ENCODE results near the gene ATRAID. TPM values are rescaled to one million over a fixed set of nuclear protein-coding genes. Genes with fewer than 3 reads are reported as not detected.

Gene ATRAID
- total and polyA plus RNA-seq, 2 experiments from 2014 or later, result 129 to 154 TPM

- ATAC-seq (no peak), DNase-seq (ENCODE audit: low spot score) (no peak)
- Histone ChIP-seq H3K9me2 (ENCODE audit: insufficient read depth) (no peaks in the 10 kb centered on the region), H3F3A (replicated peaks; ENCODE audit: low read depth) (no peaks in the 10 kb centered on the region), H3K36me3 (ENCODE audit: insufficient read depth) (no peaks in the 10 kb centered on the region), H3K79me2 (replicated peaks; ENCODE audit: insufficient read depth) (no peaks in the 10 kb centered on the region), H3K4me2 (no peak overlapping the region), H3K27me3 (ENCODE audit: insufficient read depth) (no peaks in the 10 kb centered on the region), H3K4me1 (ENCODE audit: insufficient read depth) (no peaks in the 10 kb centered on the region), H3K4me3 (no peak overlapping the region), H4K20me1 (replicated peaks; ENCODE audit: insufficient read depth) (no peaks in the 10 kb centered on the region), H2AFZ (0 out of 2 replicates have a peak overlapping the region, but pooled peaks have one; percentile 47), H3K27ac (ENCODE audit: low read depth) (no peak overlapping the region)
- TF ChIP-seq ETS1 (IDR thresholded peaks at IDR 0.05), result no peak
- TF ChIP-seq EZH2phosphoT487 (IDR thresholded peaks at IDR 0.05; ENCODE audit: unreplicated experiment), result no peak
- no peak for TF ChIP-seq STAT1 (IDR thresholded peaks at IDR 0.05; ENCODE audit: unreplicated experiment)
- TF ChIP-seq POLR2AphosphoS5 (IDR thresholded peaks at IDR 0.05; ENCODE audit: low read depth), result no peak
- no peak for TF ChIP-seq REST (IDR thresholded peaks at IDR 0.05; ENCODE audit: unreplicated experiment)
- TF ChIP-seq CREB1 (CRISPR knock-in tag; IDR thresholded peaks at IDR 0.05; ENCODE audit: low read depth), result no peak
- no peak for TF ChIP-seq ZNF331 (CRISPR knock-in tag; IDR thresholded peaks at IDR 0.05; ENCODE audit: low read depth)
- TF ChIP-seq JUNB (IDR thresholded peaks at IDR 0.05; ENCODE audit: unreplicated experiment), result no peak
- no peak for TF ChIP-seq NANOG (IDR thresholded peaks at IDR 0.05; ENCODE audit: borderline replicate concordance)
- no peak for TF ChIP-seq EZH2 (IDR thresholded peaks at IDR 0.05; ENCODE audit: low read depth, unreplicated experiment)
- TF ChIP-seq ZNF114 (CRISPR knock-in tag; IDR thresholded peaks at IDR 0.05), result no peak
- TF ChIP-seq ZNF462 (CRISPR knock-in tag; IDR thresholded peaks at IDR 0.05), result no peak
- no peak for TF ChIP-seq CTCF (conservative IDR thresholded peaks at IDR 0.05; ENCODE audit: low read depth in 2 of 2)
- H3K9me3 Mint-ChIP-seq, result no peaks in the 10 kb centered on the region
- no peaks in the 10 kb centered on the region for H3K4me1 Mint-ChIP-seq
- H3K36me3 Mint-ChIP-seq (ENCODE audit: low read depth), result no peaks in the 10 kb centered on the region
- H3K4me3 Mint-ChIP-seq, result no peak overlapping the region
- no peak overlapping the region for H3K27ac Mint-ChIP-seq
- H3K27me3 Mint-ChIP-seq (ENCODE audit: insufficient read depth, low read depth, poor library complexity), result peaks cover 2% of the 10 kb centered on the region
Measured at GRCh38 chr2:27189989-27190388, 21.9 kb upstream of the ATRAID start.

All from GM23338 (cell line).